ENCODE data around the gene IFITM5.

DNA sequence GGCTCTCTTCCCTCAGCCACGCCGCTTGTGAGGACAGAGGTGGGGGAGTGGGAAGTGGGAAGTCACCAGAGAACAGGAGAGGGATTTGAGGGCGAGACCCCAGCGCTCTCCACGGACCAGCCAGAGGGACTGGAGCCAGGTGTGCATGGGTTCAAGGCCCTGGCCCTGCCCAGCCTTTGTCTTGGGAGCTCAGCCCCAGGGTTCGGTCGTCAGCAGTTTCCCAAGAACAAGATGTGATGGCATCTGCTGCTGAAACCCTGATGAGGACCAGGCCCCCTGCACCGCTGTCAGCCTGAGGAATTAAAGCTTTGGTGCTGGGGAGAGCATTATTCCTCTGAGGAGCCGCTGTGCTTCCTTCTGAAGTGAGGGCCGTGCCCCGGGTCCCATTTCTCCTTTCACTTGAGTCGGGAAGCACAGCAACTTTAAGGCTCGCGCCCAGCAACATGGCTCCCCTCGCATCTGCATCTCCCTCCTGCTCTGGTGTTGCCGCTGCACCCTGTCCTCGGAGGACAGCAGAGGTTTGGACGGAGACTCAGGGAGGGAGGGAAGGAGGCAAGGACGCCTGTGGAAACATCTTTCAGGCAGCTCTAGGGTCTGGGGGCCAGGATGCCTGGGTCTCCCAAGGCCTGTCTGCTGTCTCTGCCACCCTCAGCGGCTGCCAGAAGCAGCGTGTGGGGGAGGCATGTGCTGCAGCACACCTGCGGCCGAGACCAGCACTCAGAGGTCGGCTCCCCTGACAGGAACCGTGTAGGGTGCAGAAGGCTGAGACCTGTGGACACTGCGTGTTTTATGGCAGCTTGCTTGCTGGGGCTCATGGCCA is 3.8 kb downstream of the IFITM5 start:
- TF ChIP-seq, protein P1, sequence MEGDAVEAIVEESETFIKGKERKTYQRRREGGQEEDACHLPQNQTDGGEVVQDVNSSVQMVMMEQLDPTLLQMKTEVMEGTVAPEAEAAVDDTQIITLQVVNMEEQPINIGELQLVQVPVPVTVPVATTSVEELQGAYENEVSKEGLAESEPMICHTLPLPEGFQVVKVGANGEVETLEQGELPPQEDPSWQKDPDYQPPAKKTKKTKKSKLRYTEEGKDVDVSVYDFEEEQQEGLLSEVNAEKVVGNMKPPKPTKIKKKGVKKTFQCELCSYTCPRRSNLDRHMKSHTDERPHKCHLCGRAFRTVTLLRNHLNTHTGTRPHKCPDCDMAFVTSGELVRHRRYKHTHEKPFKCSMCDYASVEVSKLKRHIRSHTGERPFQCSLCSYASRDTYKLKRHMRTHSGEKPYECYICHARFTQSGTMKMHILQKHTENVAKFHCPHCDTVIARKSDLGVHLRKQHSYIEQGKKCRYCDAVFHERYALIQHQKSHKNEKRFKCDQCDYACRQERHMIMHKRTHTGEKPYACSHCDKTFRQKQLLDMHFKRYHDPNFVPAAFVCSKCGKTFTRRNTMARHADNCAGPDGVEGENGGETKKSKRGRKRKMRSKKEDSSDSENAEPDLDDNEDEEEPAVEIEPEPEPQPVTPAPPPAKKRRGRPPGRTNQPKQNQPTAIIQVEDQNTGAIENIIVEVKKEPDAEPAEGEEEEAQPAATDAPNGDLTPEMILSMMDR (IDR thresholded peaks at IDR 0.05; ENCODE audit: low read depth, low read length, poor library complexity, severe bottlenecking) = no peak
- no peak for TF ChIP-seq EZH2phosphoT487 (IDR thresholded peaks at IDR 0.05; ENCODE audit: borderline replicate concordance, low read length)

All from DOHH2 (cell line).